Tibial nerve (tissue), 4 donors: ENCODE measurements around the gene PITPNM3. TPM values are rescaled to one million over a fixed set of nuclear protein-coding genes. Genes with fewer than 3 reads are reported as not detected.

ENCODE experiments used
- DNase-seq, 2 donors: peaks; one replicate each; pipeline ENCODE4 v3.0.0-alpha.2; 2019; ENCODE audit warnings: low spot score in 2 of 2
- H3K27ac ChIP-seq, 4 donors: fragments of 200-600 bp; sonication (generic) in 3 of 4; one replicate each; pipeline ENCODE4 v1.5.1; 2017 to 2019; ENCODE audit warnings: mild to moderate bottlenecking in 1 of 4
- H3K27me3 ChIP-seq, 2 donors: fragments of 200-600 bp; sonication (generic) in 1 of 2; one replicate each; pipeline versions ENCODE4 v1.5.1 to v1.6.0; 2017 to 2019
- H3K36me3 ChIP-seq, 3 donors: fragments of 200-600 bp; sonication (generic); one replicate each; pipeline ENCODE4 v1.5.1; 2018 to 2019
- H3K4me1 ChIP-seq, 4 donors: fragments of 200-600 bp; sonication (generic) in 3 of 4; one replicate each; pipeline ENCODE4 v1.5.1; 2017 to 2019
- H3K4me3 ChIP-seq, 4 donors: fragments of 200-600 bp; sonication (generic) in 3 of 4; one replicate each; pipeline ENCODE4 v1.5.1; 2017 to 2019; ENCODE audit warnings: mild to moderate bottlenecking in 1 of 4, moderate library complexity in 1 of 4
- H3K9me3 ChIP-seq, 4 donors: fragments of 200-600 bp; sonication (generic) in 3 of 4; one replicate each; pipeline ENCODE4 v1.5.1; 2017 to 2019
- EP300 ChIP-seq, 2 donors: sonication (generic); formaldehyde crosslinking; IDR thresholded peaks; one replicate each; pipeline ENCODE4 v1.6.1; 2017; ENCODE audit warnings: antibody characterized with exemption in 2 of 2, mild to moderate bottlenecking in 1 of 2
- POLR2A ChIP-seq, 2 donors: fragments of 450-650 bp; IDR thresholded peaks; one replicate each; pipeline ENCODE4 v1.6.1; 2017; ENCODE audit warnings: antibody characterized with exemption in 2 of 2, mild to moderate bottlenecking in 2 of 2, moderate library complexity in 2 of 2
- WGBS, 2 donors: methylation state at CpG; one replicate each; pipeline ENCODE4 v1.1.5; 2018; 5-methylcytosine and 5-hydroxymethylcytosine counted together
- total RNA-seq, 4 donors: library from RNA; depleted of rRNA; stranded (reverse); fragments of >200 nt; gene quantifications; one replicate each; pipeline ENCODE4 v1.1.0, GENCODE V29; 2016
- TF ChIP-seq, protein P1 (sequence below), 5 experiments: fragments of 200-600 bp in 3 of 5; fragments of 450-650 bp in 2 of 5; sonication (generic) in 3 of 5; IDR thresholded peaks; one replicate each; pipeline ENCODE4 v1.5.1; 2016 to 2019; ENCODE audit warnings: antibody characterized with exemption in 5 of 5, mild to moderate bottlenecking in 3 of 5, moderate library complexity in 2 of 5

The PITPNM3 gene
- total RNA-seq, 4 donors from 2014 or later = 0.90 to 5.2 (median 2.3) TPM

DNA sequence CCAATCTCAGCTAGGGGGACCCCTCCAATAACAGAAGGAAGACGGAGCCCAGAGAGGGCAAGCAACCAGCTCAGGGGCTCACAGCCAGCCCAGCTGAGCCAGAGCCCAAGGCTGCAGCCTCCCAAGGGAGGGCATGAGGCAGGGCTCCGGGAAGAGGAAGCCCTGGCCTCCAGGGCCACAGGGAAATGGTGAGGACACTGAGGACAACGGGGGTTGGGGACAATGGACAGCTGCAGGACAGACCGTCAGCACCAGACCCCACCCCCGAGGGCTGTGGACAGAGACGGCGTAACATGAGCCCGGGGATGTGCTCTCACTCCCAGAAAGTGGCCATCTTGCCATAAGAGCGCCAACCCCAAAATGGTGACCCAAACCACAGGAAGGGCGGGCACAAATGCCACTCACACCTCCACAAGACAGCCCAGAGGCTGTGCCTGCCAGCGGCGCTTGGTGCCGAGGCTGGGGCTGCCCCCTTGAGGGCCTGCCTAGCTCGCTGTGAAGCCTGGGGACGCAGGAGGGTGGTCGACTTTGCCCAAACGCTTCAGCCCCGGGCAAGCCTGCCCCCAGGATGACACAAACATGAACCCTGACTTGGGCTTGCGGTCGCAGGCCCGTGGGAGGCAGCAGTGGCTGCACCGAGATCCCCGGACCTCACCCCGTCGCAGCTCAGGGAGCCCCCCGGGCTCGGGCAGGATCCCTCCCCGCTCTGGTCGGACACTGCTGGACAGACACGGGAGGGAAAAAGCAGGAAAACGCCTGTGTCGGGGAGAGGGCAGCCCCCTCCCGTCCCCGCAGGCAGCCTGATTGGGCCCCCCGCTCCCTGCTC is 101.6 kb downstream of the PITPNM3 start:
- H3K9me3 ChIP-seq = no peaks in the 10 kb centered on the region
- no peaks in the 10 kb centered on the region for H3K36me3 ChIP-seq
- peaks cover 0 to 14% (median 6%) of the 10 kb centered on the region in 4 donors for H3K4me1 ChIP-seq
- peaks cover 0 to 25% of the 10 kb centered on the region in 2 donors for H3K27me3 ChIP-seq
- 46 to 47% methylated on average over 17 to 29 of the region's 35 CpGs for WGBS, 2 donors
- H3K27ac ChIP-seq = no peak overlapping the region
- no peak for DNase-seq
- TF ChIP-seq, protein P1, sequence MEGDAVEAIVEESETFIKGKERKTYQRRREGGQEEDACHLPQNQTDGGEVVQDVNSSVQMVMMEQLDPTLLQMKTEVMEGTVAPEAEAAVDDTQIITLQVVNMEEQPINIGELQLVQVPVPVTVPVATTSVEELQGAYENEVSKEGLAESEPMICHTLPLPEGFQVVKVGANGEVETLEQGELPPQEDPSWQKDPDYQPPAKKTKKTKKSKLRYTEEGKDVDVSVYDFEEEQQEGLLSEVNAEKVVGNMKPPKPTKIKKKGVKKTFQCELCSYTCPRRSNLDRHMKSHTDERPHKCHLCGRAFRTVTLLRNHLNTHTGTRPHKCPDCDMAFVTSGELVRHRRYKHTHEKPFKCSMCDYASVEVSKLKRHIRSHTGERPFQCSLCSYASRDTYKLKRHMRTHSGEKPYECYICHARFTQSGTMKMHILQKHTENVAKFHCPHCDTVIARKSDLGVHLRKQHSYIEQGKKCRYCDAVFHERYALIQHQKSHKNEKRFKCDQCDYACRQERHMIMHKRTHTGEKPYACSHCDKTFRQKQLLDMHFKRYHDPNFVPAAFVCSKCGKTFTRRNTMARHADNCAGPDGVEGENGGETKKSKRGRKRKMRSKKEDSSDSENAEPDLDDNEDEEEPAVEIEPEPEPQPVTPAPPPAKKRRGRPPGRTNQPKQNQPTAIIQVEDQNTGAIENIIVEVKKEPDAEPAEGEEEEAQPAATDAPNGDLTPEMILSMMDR (IDR thresholded peaks at IDR 0.05) = no peak
- TF ChIP-seq EP300 (IDR thresholded peaks at IDR 0.05) (no peak), POLR2A (IDR thresholded peaks at IDR 0.05) (no peak)
- H3K4me3 ChIP-seq = peak overlapping the region in 1 of 4 donors; percentile 24

DNA sequence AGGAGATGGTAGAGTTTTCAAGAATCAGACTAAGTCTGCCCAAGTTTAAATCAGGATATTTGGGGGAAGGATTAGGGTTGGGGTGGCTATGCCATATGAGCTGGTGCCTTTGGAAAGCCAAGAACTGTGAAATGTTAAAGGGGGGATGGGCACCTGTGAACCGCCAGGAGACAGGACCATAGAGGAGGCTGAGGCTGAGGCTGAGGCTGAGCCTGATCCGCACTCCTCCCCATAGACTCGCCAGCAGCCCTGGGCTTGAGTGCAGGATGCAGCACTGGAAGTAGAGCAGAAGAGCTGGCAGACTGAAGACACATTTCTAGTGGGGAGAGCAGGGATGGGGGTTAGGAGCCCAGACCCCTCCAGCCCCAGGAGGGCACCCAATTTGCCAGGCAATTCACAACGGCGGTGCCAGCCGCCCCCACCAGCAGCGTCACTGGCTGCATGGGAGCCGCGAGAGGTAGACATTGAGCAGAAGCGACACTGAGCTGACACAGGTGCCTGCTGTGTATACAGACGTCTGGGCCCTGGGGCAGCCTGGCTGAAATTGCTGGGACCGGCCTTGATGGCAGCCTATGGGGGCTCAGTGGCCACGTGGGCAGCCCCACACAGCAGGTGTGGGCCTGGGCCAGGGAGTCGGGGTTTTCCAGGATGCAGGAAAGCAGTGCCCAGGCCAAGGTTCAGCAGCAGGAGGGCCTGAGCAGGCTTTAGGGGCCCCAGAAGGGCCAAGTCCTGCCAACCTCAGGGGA is 102.9 kb downstream of the PITPNM3 start:
- Histone ChIP-seq H3K27me3 (peaks cover 0 to 25% of the 10 kb centered on the region in 2 donors), H3K27ac (no peak overlapping the region), H3K36me3 (no peaks in the 10 kb centered on the region), H3K4me1 (peaks cover 0 to 14% (median 6%) of the 10 kb centered on the region in 4 donors), H3K9me3 (no peaks in the 10 kb centered on the region), H3K4me3 (no peak overlapping the region)
- TF ChIP-seq, protein P1 (IDR thresholded peaks at IDR 0.05) = no peak
- TF ChIP-seq POLR2A (IDR thresholded peaks at IDR 0.05) = no peak
- no peak for TF ChIP-seq EP300 (IDR thresholded peaks at IDR 0.05)
- WGBS, 2 donors = 76 to 80% methylated on average over 14 of the region's 14 CpGs
- DNase-seq = no peak

DNA sequence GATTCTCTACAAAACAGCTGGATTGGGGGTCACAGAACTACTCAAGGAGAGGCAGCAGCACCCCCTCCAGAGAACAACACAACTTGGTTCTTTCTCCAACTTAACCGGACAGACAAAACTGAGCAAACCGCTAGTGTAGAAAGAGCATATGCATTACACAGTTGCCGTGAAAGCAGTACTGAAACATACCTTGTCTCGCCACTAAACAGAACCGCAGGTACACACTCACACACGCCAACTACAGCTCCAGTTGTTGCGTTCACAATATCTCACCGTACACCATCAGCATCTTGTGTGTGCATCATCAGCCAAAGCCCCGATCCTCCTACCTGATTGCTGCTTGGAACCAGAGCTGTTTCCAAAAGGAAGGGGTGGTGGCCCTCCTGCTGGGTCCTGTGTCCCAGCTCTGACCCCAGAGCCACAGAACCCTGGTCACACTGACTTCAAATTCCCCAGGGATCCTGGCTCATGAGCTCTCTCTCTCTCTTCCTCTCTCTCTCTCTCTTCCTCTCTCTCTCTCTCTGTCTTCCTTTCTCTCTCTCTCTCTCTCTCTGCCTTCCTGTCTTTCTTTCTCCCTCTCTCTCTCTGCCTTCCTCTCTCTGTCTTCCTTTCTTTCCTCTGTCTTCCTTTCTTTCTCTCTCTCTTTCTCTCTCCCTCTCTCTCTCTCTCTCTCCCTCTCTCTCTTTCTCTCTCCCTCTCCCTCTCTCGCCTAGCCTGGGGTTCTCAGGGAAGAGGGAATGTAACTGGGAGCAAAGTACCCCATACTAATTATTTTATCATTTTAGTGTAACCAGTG is 103.7 kb downstream of the PITPNM3 start:
- peaks cover 0 to 25% of the 10 kb centered on the region in 2 donors for H3K27me3 ChIP-seq
- no peak overlapping the region for H3K27ac ChIP-seq
- H3K9me3 ChIP-seq = no peaks in the 10 kb centered on the region
- 81 to 85% methylated on average over 10 of the region's 10 CpGs for WGBS, 2 donors
- peaks cover 0 to 14% (median 6%) of the 10 kb centered on the region in 4 donors for H3K4me1 ChIP-seq
- H3K36me3 ChIP-seq = no peaks in the 10 kb centered on the region
- TF ChIP-seq EP300 (IDR thresholded peaks at IDR 0.05) (no peak), POLR2A (IDR thresholded peaks at IDR 0.05) (no peak)
- TF ChIP-seq, protein P1 (IDR thresholded peaks at IDR 0.05) = no peak
- no peak overlapping the region for H3K4me3 ChIP-seq
- no peak for DNase-seq

DNA sequence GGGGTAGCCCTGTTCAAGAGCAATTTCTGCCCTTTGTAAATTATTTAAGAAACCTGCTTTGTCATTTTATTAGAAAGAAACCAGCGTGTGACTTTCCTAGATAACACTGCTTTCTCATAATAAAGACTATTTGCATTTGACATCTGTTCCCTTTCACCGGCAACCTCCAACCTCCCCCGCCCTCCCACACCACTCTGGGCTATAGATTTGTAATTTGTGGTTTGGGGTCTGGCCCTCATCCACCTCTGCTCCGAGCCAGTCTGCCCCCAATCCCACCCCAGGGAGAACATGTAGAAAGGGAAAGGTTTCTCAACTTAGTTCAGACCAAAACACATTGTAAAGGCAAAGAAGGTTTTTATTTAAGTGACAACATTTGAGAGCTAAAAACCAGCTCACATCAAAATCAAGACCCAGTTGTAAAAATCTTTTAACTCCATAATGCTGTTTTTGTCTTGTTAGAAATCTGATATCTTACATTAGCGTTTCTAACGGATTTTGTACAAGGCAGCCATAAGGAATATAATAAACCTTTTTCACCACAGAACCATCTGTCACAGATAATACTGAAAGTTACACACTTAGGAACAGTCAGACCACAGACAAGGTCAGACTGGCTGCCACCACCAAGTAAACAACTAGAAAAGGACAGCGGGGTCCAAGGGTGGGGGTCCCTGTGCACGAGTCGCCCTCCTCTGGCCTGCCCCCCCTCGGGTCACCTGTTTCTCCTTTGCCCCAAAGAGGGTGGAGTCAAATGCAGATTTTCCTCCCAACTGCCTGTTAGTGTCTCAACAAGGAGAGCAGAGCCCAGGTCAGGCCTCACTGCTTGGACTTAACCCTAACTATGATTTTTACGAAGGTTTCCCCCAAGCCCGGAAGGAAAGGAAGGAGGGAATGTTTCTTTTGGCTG is 105.2 kb downstream of the PITPNM3 start:
- Histone ChIP-seq H3K27me3 (peaks cover 0 to 20% of the 10 kb centered on the region in 2 donors), H3K27ac (no peak overlapping the region), H3K4me1 (peaks cover 0 to 14% (median 6%) of the 10 kb centered on the region in 4 donors), H3K4me3 (no peak overlapping the region), H3K9me3 (no peaks in the 10 kb centered on the region), H3K36me3 (no peaks in the 10 kb centered on the region)
- no peak for DNase-seq
- 33 to 40% methylated on average over 12 of the region's 12 CpGs for WGBS, 2 donors
- TF ChIP-seq, protein P1 (IDR thresholded peaks at IDR 0.05) = no peak
- no peak for TF ChIP-seq POLR2A (IDR thresholded peaks at IDR 0.05)
- no peak for TF ChIP-seq EP300 (IDR thresholded peaks at IDR 0.05)
